GOT3 (cell line): Measurements from ENCODE around the gene EFNB1.
A peak's percentile ranks its signal among the peaks of the same experiment; 100 is the strongest.

Experiments
- DNase-seq: peaks from one replicate; lab custom pipeline; 2025; ENCODE audit warnings: mixed read lengths; lab: John Stamatoyannopoulos, UW

The EFNB1 gene

DNA sequence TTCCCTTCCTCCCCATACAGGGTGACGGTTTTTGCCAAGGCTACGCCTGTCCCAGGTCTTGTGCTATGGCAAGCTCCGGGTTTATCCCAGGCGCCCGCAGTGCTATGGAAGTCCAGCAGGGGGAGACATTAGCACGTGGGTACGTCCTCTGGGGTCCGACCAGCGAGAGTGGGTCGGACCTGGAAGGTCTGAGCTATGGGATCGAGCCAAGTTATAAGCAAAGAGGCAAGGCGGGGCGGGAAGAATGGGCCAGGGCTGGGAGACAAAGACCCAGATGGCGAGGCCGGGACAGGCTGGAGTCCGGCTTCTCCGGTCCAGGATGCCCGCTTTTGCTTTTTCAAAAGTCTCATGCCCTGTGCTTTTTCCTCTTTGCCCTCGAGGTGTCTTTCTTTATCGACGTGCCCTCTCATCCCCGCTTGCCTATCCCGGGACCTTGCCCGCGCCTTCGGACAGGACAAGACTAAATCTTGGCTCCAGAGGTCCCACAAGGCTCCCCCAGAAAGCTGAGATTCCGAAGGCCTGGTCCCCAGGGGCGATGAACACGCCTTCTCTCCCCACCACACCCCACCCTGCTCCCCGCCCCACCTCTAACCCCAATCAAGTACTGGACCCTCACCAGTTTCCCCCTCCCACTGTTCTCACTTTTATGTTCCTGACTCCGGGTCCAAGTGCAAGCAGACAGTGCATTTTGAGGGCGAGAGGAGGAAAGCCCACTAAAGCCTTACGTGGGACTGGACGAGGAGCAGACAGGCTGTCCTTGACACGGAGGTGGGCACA lies 785 bp upstream of the EFNB1 start:
- DNase-seq: peak; percentile 4

DNA sequence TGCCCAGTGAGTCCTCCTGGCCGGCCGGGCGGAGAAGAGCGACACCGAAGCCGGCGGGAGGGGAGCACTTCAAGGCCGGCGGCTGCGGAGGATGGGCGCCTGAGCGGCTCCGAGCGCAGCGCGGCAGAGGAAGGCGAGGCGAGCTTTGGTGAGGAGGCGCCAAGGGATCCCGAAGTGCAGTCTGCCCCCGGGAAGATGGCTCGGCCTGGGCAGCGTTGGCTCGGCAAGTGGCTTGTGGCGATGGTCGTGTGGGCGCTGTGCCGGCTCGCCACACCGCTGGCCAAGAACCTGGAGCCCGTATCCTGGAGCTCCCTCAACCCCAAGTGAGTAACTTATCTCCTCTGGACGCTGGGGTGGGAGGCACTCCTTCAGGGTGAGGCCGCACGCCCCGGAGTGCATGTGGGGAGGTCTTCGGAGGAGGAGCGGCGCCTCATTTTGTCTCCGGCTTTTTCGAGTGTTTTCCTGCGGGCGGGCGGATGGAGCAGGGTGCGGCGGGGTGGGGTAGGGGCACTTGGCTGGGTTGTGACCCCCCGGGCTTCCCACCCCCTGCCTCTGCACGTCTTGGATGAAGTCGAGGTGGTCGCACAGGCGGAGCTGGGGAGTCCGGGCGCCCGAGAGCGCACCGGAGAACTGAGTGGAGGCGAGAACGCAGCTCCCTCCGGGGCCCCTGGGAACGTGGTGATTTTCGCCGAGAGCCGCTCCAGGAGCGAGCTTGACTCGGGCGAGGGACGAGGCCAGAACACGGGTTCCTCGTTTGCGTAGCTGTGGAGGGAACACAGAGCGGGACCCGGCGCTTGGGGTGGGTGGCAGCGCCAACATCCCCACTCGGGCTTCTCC lies 979 bp downstream of the EFNB1 start:
- no peak for DNase-seq

DNA sequence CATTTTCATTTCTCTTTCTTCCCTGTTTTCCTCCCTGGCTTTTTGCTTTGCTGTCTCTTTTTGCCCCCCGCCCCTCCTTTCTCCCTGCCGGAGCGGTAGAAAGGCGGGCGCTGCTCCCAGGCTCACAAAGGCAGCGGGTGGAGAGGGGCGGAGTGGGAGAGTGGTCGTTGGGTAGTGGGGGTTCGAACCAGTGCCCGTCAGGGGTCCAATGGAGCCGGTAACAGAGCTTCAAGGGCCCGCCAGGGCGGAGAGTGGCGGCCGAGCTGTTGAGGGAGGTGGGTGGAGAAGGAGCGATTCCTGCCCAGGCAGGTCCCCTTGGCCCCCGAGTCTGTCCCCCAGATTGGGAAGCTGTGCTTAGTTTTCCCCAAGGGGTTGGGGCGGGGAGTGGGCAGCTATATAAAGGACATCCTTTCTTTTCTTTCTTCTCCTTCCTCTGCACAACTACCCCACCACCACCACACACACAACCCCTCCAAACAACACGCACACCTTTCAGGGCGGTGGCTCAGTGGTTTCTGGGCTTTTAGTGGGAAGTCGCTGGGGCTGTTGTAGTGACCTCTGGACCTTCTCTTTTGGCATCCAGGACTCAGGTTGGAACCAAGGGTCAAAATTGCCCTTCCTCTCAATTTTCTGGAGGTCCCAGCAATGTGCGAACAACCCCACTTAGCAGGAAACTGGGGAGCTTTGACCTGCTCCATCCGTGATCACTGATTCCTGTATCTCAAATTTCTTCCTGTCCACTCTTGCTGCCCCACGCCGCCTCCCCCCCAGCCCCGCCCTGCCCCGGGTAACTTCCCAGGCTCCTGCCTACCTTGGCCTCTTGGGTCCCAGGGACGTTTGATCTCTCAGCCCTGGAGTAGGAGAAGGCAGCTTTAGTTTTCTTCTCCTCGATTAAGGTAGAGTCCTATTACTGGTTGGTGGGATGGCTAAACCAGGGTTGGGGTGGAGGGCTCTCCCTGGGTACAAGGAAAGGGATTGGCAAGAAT lies 1.9 kb downstream of the EFNB1 start:
- no peak for DNase-seq

DNA sequence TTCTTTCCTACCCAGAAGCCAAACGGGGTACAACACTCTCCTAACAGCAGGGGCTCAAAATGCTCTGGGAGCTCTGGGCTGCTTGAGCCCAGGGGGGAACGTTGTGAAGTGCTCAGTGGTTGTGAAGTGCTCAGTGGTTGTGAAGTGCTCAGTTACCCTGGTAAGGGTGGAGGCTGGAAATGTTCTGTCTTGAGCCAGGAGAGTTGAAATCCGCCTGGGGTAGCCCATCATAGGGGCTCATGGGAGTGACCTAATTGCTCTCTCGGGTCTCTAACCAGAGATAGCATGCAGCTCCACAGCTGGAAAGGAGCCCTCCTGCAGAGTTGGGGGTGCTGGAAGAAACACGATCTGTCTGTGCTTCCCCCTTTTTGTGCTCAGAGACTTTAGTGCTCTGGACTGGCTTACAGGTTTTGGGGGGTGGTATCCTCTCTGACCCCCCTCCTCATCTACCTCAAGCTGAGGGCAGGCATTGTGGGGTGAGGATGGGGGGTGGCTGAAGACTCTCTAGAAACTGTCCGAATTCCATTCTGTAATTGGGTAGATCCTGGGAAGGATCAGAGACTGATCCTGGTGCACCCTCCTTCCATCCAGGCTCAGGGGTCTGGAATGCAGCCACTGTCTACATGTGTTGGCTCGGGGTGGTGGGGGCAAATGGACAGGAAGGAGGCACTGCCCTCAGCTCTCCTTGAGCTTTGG lies 2.7 kb downstream of the EFNB1 start:
- no peak for DNase-seq

DNA sequence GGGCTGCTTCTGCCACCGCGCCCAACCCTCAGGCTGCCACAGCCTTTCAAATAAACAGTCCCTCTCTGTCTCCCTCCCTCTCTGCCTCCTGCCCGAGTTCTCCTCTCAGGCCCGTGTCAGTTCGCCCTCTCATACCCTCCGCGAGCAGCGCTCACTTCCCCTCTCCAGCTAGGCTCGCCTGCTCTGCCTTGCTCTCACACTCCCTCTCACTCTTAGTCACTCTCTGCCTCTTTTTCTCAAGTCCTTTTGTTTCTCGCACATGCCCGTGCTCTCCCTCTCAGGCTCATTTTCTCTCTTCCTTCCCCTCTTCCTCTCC lies 3.2 kb downstream of the EFNB1 start:
- DNase-seq: no peak

DNA sequence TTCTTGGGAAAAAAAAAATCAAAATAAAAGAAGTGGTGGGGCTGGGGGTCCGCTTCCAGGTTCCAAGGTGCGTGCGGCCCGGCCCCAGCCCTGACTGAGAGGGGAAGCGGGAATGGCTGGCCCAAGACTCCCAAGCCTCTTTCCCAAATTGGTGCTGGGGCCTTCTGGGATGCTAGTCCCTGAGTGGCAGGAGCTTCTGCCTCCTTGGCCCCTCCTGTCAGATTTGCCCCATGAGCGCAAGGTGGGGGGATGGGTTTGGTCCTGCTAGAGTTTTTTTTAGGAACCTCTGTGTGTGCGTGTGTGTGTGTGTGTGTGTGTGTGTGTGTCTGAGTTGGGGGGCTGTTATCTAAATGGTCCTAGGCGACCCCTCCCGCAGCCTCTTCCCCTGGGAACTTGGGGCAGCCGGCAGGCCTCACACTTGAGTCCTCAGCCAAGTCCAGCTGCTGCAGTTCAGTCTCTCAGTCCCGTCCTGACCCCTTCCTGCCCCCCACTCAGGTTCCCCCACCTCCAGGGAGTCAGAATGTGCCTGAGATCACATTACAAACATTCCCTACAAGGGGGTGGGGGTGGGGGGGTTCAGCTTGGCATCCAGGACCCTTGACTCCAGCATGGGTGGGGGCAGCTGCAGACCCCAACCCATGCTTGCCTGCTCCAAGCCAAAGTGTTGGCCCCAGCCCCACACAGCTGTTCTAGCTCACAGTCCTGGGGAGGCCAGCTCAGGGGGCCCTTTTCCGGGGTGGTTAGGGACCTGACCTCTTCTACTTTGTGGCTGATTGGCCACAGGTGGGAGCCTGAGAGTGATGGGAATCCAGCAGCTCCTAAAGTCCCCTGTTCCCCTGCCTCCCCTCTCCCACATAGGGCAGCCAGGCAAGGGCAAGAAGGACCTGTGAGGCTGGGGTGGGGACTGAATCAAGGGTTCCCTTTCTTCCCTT lies 4.0 kb downstream of the EFNB1 start:
- no peak for DNase-seq

DNA sequence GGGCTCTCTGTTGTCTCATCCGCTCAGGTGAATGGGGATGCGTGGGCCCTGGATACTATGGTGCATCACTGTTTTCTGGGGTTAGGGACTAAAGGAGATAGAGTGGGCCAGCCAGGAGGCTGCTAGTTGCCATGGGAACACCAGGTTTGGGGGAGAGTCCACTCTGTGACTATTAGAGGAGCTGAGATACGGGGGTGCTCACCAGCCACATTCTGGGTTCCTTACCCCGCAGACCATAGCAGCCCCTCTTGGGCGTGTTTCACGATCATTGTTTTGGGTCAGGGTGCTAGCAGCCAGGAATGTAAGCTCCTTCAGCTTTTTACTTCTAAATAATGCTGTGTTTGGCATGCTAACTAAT lies 4.6 kb downstream of the EFNB1 start:
- no peak for DNase-seq

DNA sequence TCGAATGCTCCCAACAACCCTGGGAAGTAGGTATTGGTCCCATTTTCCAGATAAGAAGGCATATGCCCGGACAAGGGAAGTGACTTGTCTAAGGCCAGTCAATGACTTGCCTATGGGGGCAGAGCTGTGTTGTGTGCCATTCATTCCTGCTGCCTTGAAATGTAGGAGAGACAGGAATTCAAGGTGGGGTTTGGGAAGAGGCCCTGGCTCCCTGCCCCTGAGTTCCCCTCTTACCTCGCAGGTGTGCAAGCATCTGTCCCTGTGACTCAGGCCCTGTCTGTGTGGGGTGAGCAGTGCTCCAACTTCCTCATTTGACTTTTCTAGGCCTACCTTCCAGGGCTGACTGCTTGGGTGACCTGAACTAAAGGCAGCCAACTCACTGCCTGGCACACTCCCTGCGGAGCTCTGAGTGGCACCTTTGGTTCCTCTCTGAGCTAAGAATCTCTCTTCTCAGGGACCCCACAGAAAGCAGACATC lies 5.1 kb downstream of the EFNB1 start:
- DNase-seq: no peak

DNA sequence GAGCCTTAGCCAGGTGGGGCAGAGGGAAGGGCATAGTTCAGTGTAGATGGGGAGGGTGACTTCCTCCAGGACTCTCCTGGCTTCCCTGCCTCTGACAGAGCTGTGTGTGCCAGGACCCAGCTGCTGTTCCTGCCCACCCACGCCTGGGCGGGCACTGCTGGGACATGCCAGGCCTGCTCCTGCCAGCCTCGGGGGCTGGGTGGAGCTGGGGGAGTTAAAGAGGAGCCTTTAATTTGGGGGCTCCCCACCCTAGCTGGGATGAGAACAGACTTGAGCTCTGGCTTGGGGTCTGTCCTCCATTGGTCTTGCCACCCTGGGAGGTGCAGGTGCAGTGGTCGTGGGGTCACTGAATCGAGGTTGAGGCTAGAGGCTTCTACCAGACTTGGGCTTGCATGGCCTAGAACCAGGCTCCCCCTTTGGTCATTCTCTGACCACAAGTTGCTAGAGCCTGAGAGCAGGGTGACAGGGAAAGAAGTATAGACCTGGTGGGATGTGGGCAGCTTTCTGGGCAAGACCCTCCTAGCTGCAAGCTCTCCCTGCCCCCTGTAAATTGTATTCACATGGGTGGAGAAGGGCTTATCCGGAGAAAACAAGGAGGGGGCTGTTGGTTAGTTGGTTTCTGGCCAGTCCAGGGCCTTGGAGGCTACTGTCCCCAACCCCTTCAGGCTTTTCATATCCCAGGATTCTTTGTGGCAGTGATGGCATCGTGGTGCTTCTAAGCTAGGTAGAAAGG lies 5.7 kb downstream of the EFNB1 start:
- DNase-seq: no peak

DNA sequence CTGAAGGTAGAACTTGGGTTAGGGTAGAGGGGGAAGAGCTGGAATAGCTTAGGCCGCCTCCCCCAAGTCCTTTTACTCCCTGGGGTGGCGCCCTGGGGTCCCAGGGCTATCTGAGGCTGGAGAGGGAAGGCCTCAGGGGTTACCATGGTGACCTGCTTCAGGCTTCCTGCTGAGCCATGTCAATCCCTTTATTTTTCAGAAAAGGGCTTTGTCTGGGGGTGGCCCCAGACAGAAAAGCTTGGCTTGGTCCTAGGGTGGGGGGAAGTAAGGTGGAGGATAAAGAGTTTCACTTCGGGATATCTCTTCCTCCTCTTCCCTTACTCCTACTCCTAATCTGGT lies 6.3 kb downstream of the EFNB1 start:
- no peak for DNase-seq

DNA sequence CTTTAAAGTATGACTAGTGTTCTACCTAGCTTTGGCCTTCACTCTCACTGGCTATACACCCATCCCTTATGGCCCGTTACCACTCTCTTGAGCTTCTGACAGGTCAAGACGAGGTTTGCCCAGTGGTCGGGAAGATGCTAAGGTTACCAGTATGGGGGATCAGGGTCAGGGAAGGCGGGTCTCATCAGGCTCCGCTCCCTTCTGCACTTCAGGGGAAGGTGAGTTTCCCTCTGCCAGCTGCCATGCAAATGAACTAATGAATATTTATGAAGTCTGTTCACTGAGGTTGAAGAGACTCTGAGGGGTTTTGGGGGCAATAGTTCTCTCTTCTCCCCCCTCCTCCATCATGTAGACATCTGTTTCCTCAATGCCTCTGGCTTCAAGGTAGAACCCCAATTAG lies 6.6 kb downstream of the EFNB1 start:
- no peak for DNase-seq

DNA sequence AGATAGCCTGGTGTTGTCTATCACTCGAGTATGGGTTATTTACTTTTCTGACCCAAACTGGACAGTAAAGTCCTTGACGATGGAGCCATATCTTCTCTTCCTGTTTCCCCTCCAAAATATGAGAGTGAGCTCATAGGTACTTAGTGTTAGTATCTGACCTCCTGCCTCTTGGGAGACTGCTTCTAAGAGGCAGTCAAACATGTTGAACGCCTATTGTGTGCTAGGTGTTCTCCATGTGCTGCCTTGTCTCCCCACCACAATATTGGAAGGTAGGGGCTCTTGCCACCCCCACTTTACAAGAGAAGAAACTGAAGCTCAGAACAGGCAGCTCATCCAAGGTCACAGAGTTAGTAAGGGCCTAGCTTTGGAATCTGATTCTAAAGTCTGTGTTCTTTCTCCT lies 8.3 kb downstream of the EFNB1 start:
- DNase-seq: no peak

DNA sequence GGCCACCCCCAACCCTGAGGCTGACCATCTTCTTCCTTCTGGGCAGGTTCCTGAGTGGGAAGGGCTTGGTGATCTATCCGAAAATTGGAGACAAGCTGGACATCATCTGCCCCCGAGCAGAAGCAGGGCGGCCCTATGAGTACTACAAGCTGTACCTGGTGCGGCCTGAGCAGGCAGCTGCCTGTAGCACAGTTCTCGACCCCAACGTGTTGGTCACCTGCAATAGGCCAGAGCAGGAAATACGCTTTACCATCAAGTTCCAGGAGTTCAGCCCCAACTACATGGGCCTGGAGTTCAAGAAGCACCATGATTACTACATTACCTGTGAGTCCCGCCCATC lies 9.7 kb downstream of the EFNB1 start:
- DNase-seq: no peak

DNA sequence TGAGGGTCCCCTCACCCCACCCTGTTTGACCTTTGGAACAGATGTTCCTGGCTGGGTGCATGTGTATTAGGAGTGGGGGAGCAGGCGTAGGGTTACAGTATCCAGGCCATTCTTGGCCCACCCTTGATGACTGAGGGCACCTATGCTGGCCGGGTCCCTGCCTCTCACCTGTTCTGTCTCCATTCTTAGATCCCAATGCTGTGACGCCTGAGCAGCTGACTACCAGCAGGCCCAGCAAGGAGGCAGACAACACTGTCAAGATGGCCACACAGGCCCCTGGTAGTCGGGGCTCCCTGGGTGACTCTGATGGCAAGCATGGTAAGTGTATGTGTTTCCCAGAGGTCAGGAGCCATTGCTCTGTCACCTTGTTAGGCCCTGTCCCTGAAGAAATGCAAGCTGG lies 10.9 kb downstream of the EFNB1 start:
- DNase-seq: no peak

DNA sequence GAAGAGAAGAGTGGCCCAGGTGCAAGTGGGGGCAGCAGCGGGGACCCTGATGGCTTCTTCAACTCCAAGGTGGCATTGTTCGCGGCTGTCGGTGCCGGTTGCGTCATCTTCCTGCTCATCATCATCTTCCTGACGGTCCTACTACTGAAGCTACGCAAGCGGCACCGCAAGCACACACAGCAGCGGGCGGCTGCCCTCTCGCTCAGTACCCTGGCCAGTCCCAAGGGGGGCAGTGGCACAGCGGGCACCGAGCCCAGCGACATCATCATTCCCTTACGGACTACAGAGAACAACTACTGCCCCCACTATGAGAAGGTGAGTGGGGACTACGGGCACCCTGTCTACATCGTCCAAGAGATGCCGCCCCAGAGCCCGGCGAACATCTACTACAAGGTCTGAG lies 11.4 kb downstream of the EFNB1 start:
- DNase-seq: no peak

DNA sequence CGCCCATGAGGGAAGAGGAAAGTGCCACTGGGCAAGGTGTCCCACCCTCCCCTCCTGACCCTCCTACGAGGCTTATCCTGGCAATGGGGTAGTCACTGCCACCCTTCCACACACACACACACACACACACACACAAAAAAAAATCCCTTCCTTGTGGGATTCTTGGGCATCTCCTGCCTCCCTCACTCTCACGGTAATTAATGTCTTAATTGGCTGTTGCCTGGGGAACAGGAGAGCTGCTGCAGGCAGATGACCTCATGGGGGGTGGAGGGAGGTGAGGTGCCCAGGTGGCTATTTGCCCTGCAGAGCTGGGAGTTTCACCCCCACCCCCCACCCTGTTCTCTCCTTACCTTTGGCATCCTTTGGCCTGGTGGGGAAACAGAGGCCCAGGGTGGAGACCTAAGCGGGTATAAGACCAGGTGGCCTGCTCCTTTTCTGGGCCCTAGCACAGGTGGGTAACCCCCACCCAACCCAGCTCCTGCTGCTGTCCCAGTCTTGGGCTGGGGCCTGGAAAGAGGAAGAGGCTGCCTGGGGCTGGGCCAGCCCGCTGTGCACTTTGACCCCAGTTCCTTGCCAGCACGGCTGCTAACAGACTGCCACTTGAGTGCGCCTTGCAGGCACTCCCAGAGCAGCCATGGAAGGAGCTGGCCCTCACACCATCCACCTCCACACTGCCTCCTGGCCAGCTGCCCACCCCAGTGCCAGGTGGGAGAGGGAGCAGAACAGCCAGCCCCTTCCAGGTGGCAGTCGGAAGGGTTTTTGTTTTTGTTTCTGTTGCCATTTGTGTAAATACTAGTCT lies 12.6 kb downstream of the EFNB1 start:
- no peak for DNase-seq

DNA sequence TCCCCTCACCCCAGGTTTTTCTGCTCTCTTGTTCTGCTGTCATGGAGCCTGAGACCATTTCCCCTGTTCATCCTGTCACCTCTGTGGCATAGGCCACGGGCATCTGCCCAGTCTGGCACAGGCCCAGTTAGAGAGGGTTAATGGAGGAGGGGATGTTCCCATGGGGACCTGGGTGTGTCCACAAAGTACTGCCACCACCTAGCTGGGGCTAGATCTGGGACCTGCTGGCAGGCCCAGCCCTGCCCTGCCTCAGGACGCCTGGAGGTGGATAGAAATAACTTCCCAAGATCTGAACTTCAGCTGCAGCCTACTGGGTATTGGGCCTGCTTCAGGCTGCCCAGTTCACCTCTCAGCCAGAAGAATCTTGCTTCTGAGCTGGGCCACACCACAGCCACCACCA lies 13.5 kb downstream of the EFNB1 start:
- no peak for DNase-seq

DNA sequence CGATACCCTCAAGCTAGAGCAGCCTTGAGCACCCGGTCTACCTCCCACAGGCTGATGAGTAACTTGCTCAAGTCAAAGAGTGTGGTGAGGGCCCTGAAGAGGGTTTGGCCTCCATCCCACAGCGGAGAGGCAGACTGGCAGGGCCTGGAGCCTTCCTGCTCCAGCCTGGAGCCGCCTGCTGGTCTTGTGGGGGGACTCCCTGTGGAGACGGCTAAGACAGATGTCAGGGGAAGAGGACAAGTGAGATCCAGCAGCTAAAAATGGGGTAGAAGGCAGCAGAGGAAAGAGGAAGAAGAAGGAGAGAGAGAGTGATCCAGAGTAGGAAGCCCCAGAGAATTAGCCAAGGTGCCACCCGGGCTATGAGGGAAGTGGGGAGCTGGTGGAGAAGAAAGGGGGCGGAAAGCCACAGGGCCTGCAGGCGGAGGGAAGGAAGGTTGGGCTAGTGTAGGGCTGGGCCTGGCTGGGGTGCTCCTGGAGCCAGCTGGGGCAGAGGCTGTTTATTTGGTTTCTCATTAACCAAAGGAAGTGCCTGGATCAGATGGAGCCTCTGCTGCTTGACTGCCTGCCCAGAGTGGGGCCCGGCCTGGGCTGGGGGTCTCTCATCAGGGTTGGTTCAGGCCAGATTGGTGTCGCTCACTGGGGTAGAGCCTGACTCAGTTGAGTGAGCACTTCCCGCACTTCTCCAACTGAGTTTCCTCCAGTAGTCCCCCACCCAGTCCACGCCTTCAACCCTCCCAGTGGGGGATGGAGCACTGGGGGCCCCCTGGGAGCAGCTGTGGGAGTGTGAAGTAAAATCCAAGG lies 14.2 kb downstream of the EFNB1 start:
- DNase-seq: no peak

DNA sequence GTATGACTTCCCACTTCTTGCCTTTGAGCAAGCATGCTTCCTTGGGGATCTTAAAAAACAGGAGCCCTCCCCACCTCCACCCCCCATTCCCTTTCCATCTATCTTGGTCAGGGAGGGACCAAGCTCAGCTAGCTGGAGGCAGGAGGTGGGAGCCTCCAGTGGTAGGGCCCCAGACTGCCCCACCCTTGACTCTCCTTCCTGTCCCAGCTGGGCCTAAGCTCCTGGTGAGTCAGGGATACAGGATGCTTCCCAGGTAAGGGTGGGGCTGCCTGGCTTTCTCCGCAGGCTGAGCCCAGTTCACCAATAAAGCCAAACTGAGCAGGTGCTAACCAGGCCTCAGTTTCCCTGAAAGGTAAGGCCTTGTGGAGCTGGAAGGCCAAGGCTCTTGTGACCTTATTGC lies 15.2 kb downstream of the EFNB1 start:
- DNase-seq: no peak
